Measurements from ENCODE around the gene DAP.
"Not testable (repeated sequence)": the region's sequence is repeated elsewhere in the genome, so short reads cannot be mapped to it uniquely, and the experiment has no call there.

The DAP gene

DNA sequence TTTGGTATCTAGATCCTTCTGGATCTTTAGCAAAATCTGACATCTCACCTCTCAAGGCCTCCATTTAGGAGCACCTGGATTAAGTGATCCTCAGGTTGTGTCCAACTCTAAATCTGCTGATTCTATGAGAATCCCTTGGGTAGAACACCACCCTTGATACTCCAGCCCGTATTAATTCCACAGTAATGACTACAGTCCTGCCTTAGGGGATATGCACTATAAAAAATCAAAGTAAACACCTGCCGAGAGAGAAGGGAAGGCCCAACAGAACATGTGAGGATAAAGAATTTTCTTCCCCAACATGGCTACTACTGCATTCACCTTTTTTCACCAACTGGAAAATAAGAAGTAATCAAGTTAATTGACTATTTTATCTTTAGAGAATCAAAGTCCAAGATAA, 27.6 kb downstream of the DAP start:
- no peak for DNase-seq

DNA sequence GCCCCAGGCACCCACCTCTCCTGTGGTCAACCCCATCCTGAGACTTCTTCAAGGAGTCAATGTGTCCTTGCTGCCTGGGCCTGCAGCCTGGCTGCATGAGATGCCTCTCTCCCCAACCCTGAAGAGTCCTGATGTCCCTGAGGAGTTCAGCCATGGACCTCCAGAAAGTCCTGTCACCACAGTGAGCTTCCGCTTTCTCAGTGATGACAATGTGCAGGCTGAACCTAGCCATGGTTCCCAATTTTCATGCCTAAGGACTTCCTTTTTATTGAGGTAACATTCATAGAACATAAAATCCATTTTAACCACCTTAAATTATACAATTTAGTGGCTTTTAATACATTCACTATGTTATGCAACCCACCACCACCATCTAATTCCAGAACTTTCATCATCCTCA, 29.1 kb downstream of the DAP start:
- no peak for DNase-seq

DNA sequence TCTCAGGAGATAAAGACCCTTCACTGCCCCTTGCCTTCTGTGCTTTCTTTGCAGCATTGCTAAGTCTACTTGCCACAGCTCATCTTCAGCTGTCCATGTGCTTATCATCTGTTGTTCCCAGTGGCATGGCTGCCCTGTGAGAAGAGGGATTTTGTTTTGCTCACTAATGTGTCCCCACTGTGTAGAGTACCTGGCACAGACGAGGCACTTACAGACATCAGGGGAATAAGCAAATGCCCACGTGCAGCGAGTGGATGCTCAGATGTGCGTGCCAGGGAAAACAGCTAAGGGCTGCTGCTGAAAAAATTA, 31.0 kb downstream of the DAP start:
- no peak for DNase-seq

DNA sequence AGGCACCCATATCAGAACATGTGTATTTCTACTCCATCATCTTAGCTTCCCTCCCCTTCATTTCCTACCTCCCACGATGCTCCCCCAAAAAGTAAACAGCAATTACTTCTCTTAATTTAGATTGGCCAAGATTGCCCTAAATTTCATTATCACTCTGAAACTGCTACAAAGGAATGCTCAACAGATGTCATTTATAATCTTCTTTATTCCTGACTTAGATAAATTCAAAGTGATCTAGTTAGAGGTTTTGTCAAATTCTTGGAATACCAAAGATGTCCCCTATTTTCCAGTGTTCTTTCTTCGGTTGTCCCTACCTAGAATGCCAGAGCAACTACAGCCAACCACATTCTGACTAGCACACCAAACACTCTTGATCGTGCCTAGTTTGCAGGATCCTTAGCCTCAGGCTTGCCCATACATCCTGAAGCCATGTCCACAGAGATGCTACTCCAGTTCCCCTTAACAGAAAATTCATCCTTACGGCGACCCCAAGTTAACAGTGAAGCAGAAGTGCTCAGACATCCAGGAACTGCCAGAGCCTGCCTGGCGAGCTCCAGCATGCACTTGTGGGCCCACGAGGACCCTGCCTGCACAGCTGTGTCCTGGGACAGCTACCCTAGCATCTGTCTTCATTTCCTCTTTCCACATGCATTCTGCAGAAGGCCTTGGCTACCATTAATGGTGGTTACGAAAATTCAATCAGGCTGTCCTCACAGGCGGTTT, 31.6 kb downstream of the DAP start:
- DNase-seq, result no peak

DNA sequence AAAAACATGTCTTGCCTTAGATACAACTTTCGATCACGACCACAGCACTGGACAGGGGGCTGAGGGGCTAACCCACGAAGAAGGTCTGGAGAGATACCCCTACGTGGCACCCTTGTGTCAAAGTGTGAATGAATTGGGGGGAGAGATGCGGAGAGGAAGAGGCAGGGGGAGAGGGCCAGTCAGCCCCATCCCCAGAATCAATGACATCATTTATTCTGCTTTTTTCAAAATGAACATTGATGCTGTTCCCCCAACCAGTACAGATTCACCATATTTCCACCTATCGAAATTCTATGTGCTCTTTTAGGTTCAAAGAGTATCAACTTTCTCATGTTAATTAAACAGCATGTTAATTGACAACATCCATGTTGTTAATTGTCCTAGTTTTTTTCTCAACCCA, 32.4 kb downstream of the DAP start:
- DNase-seq, result no peak

DNA sequence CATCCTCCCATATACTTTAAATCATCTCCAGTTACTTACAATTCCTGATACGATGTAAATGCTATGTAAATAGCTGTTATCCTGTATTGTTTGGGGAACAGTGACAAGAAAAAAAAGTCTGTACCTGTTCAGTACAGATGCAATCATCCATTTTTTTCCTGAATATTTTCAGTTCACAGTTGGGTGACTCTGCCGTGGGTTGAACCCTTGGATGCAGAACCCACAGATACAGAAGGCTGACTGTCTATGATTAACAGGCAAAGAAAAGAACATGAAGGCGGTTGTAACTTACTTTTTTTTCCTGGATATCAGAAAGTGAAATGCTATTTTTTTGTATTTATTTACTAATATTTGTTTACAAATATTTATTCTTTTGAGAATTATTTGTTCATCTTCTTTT, 33.2 kb downstream of the DAP start:
- no peak for DNase-seq

DNA sequence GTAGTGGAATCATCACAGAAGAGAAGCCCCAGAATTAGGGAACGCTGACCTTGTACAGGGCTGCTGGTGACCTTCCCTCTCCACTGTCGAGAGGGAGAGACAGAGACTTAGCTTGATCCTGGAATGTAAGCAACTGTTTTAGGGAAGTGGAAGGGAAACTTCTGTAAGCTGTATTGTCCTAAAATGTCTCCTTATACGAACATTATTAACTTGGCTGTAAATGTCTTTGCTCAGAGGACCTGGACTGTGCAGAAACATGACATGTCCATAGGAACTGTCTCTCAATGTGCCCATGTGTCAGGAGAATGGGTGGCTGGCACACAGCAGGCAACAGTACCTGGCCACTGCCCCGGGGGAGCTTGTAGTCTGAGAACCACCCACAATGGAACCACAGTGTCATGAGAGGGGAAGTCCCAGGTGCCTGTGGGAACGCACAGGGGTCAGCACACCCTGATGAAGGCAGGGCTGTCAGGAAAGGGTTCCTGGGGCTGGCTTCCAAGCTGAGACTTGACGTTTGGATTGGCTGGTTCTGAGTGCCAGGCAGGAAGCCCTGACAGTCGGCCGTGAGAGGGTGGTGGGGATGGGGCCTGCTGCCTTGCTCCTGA, 34.0 kb downstream of the DAP start:
- no peak for DNase-seq

DNA sequence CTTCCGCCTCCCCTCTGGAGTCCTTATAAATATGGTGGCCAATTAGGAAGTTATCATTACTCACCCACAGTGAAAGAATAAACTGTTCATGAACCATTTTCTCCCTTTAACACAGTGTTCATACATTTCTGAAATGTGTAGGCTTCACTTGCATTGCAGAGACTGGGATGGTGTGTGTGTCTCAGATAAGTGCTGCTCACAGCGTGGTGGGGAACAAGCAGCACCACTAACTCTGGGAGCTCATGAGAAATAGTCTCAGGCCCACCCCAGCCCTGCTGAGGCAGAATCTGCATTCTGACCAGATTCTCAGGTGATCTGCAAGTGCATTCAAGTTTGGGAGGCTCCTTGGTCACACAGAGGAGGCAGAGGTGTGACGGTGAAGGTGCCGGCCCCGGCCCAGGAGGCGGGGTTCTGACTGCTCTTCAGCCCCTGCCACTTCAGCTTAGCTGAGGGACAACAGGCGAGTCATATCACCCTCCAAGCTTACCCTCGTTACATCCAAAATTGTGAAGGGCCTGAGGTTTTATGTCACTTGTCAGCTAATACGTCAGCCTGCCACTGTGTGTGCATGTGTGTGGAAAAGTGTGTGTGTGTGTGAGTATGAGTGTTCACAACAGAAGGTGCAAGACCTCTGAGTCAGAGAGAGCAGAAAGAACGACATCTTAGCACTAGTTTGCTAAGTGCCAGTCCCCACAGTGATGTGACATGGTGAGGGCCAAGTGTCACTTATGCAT, 34.7 kb downstream of the DAP start:
- no peak for DNase-seq

DNA sequence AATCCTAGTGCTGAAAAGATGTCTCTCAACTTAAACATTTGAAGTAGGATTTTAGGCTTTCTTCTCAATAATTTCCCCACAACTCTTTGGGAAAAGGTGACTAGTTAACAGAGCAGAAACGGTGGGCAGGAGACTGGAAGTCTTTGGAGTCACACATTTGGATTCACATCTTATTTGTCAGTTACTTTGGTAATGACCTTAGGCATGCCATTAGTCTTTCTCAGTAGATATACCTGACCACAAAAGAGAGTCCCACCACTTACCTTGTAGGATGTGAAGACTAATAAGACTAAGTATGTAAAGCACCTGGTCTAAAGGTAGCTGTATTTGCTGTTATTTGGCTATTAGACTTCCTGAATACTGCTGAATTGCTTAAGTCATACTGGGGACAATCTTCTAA, 35.4 kb downstream of the DAP start:
- DNase-seq, result no peak

DNA sequence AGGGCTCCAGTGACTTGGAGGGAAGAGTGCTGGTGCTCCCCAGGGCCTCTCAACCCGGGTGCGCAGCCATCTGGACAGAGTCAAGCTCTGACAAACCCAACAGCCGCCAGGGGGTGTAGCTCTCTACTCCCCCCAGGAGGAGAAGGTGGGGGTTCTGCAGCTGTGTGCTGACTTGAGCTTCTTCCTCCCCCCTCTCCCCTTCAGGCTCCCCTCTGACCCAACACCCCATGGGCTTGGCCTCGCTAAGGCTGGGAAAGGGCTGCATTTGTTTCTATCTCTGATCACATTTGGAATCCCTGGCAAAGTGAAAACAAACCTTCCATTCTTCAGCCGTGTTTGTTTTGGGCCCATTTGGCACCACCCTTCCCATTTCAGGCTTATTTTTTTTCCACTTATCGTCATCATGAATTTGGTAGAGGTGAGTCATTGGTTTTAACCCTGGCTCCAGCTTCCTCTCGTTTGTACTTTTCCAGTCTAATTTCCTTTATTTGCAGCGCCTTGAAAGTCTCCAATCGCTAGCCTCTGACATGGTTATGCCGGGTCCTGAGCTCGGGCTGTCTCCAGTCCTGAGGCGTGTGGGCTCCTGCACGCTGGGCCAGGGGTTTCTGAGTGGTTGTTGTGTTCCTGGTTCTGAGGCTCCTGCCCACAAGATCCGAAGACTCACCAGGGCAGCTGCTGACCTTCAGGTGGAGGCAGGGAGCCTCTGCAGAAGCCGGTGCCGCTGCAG, 36.1 kb downstream of the DAP start:
- DNase-seq, result no peak

DNA sequence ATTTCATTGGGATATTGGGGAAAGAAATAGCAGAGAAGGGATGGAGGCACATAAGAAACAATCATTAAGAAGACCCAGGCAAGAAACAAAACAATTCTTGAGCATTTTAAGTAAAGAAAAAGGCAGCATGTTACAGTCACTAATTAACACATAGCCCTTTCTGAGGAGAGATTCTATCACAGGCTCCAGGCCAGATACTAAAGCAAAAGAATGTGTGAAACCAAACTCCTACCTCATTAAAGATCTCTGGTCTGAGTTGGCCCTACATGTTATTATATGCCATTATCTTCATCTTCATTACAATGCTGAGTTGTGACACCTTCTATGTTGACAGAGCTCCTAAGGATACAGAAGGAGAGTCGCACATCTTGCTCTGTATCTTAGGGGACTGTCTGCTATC, 37.5 kb downstream of the DAP start:
- DNase-seq, result no peak

DNA sequence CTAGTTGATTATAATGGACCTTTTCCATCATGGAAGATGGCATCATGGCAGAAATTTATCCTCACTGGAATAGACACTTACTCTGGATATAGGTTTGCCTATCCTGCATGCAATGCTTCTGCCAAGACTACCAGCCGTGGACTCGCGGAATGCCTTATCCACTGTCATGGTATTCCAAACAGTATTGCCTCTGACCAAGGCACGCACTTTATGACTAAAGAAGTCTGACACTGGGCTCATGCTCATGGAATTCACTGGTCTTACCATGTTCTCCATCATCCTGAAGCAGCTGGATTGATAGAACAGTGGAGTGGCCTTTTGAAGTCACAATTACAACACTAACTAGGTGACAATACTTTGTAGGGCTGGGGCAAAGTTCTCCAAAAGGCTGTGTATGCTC, 40.3 kb downstream of the DAP start:
- DNase-seq, result not testable (repeated sequence)

DNA sequence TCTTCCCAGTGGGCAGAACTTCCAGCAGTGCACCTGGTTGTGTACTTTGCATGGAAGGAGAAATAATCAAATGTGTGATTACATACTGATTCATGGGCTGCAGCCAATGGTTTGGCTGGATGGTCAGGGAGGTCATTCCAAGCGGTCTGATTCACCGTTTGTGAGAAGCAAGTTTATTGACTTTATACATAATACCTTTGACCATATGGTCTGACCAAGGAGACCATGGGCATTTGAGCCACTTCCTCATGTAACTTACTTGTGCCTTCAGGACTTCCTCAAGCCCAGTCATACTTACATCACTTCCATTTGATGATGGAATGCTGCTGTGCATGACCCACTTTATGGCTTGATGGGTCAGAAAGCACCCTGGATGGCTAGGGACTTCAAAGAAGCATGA, 41.1 kb downstream of the DAP start:
- no peak for DNase-seq

DNA sequence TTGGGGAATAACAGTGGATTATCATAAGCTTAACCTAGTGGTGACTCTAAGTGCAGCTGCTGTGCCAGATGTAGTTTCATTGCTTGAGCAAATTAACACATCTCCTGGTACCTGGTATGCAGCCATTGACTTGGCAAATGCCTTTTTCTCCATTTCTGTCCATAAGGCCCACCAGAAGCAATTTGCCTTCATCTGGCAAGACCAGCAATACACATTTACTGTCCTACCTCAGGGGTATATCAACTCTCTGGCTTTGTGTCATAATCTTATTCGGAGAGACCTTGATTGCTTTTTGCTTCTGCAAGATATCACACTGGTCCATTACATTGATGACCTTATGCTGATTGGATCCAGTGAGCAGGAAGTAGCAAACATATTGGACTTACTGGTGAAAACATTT, 42.4 kb downstream of the DAP start:
- DNase-seq, result not testable (repeated sequence)

DNA sequence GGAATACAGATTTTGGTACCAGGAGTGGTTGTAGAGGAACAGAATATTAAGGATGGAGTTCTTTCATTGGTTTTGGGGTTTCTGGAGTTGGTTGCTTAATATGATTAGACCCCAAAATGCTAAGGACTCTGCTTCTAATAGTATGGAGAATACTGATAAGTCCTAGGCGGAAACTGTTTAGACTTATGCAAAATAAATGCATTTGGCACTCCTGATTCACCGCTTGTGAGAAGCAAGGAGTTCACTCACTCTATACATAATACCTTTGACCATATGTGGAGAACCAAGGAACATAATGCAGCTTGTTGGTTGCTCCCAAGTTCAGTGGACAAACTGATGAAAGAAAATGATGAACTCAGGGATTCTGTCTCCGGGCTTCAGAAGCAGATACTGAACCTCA, 44.2 kb downstream of the DAP start:
- DNase-seq, result not testable (repeated sequence)

DNA sequence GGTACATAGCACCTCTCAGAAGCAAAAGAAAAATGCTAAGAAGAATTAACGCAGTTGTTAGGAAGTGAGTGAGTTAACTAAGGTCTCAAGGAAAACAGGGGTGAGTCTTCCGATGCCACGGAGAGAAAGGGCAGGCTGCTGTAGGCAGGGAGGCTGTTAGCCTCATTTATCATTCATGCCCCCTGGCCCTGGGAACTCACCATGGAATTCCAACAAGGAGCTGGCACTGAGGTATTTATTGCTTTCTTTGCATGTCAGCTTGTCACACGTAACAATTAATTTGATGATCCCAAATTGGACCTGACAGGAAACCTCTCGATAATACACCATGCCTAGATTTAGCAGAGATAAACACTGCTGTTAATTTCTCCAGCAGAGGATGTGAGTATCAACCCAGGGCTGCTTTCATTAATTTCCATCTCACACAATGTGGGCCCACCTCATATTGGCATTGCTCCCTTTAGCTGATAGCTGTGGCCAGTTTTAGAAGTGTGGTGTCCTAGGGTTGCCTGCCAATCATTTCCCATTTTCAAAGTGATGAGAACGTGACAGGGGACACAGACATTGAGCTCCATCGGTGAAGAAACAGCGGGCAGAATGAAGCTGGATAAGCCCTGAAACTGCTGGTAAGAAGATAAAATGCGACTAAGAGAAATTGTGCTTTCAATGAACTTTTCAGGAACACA, 45.3 kb downstream of the DAP start:
- no peak for DNase-seq

DNA sequence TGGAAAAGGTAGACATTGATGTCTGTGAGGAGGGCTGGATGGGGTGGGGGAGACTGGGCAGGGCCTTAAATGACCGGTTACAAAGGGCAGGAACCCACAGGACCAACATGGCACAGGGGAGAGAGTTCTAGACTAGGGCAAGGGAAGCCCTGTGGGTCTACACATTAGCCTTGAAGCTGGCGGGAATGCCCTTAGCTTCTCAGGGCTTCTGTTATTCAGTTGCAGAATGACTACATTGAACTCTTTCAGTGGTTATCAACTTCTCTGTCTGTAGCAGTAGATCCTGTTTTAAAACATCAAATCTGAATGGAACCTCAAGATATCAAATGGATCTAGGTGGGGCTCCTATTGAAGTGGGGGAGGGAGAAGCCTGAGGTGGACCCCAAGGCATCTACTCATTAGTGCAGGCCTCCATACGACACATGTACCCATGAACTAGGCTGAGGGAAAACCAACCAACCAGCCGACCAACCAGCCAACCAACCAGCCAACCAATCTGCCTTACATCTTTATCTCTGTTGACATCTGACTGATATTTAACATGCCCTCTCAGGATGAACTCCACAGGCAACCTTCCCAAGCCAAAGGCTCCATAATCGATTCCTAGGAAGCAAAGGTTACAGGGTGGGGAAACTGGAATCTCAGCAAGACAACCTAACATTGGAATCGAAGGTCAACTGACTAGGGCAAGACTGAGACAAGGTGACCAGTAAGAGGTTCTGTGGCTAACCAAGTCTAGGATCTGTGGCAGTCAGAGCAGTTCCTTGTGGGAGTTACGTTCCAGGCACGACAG, 48.3 kb downstream of the DAP start:
- DNase-seq, result no peak

DNA sequence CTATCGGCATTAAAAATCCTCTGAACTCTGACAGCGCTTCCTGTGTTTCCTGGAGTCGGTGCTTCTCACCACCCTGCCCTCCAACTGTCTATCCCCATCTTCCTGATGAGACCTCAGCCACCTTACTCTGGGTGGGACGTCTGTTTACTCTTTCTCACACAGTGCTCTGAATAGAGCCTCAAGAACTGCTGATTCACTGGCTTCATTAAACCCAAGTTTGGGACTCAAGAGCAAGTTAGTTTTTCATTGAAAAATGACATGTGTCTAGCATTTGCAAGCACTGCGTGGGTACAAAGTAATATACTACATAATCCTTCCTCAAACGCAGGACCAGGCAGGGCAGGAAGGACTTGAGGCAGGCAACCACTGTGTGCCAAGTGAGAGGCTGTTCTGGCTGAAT, 49.5 kb downstream of the DAP start:
- DNase-seq, result no peak

DNA sequence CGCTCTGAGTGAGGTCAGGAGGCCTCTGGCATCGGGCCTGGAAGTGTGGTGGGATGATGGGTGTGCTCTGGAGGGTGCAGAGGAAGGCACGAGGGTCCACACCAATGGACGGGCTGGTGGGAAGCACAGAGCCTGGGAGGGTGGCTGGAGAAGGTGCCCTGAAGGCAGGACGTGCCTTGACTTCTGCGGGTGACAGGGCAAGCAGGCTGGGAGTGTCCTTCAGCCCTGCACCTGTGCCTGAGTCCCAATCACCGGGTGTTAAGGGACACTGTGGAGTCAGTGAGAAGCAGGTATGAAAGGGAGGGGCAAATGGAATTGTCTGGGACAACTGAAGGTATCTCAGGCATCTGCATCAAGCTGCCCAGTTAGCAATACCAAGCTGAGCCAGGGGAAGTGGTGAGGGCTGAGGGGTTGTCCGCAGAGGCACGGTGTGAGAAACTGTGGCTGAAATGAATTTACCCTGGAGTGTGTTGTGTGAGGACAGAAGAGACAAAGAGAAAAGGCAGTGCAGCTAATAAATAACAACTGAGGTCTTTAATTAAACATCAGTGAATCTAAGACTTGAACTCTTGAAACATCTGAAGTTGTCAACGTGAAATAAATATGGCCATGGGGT, 50.4 kb downstream of the DAP start:
- no peak for DNase-seq

DNA sequence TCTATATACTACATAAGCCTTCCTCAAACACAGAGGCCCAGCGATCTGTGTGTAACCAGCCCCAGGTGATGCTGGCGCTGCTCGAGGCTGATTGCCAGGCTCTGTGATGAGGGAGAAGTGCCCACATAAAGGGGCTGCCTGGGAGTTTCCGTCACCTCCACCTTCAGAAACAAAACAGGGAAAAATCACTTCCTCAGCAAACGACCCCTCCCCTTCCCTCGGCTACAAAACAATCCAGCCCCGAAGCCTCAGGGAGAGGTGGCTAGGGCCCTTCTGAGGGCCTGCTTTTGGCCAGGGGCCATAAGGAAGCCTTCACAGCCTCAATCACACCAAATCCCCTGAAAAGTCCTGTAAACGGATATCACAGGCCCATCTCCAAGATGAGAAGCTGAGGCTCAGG, 51.1 kb downstream of the DAP start:
- DNase-seq, result no peak

DNA sequence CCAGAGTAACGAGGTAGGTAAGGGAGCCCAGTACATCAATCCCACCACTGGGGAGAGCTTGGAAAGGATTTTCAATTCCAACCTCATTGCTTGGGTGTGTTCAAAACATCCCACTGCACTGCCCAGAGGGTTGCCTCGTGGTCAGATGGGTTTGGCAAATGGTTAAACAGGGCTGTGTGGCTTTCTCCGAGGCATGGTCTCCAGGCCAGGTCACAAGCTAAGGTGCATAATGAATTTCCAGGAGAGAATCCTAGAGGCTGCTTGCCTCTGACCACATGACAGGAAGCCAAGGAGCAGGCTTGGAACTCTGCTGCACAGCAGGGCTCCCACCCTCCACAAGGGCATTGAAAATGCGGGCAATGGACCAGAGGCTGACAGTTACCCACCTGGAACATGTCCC, 51.6 kb downstream of the DAP start:
- no peak for DNase-seq
